ENCODE data around the gene GRIK2.
"Not testable (repeated sequence)": the region's sequence is repeated elsewhere in the genome, so short reads cannot be mapped to it uniquely, and the experiment has no call there.

GRIK2 gene

DNA sequence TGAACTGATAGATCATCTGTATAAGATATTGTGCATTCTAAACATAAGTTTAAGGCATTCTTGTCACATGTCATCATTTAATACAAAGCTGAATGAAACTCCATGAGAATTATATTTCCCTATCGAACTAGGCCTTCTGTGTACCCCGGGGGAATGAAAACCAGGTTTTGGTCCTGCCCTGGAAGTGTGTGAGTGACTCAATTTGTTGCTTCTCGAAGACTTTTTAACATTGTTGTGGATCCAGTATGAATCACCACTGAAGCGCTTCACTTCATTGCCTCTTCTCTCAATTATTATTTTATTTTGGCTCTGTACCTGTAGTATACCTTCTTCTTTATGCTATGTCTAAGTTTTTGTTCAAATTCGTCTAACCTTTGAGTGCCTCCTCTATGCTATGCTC, 150.8 kb downstream of the GRIK2 start:
- no peak for DNase-seq

DNA sequence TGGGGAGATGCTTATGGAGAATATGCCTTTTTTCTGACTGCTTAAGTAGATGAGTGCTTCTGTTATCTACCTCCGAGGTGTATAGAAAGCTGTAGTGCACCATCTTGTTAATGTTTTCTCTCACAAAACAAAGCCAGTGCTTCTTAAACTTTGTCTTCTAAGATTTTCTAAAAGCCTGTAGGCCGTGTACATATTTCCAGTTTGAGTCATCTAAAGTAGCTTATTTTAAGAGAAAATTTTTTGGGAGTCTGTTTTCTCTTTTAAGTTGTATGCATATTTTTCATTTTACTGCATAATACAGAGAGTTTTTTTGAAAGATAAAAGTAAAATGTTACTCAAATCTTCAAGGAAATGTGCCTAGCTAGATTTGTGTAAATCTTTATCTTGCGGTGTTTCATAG, 151.7 kb downstream of the GRIK2 start:
- no peak for DNase-seq

DNA sequence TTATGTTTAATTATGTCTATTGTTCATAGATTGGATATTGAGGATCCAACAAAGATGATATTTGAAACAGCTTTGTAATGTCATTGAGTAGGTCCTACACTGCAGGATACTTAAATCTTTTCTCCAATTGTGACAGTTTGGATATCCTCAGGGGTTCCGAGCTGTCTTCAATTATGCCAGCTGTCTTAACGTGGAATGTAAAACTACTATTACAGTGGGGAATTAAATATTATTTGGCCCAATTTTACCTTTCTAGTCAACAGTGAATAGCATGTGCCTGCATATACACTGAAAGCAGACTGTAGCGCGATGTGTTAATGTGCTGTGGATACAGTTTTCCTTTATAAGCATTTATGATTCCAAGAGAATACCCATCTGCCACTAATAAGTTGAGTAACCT, 156.9 kb downstream of the GRIK2 start:
- DNase-seq = no peak

DNA sequence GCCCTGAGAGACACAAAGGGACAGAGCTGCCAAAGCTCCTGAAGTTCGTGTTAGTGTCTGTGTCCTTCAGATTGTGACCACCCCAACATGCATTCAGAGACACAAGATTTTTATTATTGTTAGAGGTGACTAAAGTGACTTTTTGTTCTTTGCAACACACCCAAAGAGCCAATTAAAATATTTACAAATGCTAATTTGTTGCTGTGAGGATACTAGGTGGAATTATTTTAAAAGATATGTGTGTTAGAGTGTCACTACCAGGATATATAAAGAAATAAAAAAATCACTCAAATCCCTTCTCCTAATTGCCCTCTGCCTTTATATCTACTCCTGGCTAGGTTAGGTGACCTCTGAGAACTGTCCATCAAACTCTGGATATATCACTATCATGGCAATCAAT, 160.7 kb downstream of the GRIK2 start:
- DNase-seq = no peak

GRCh38 chr6:101558712-101559111, 165.2 kb downstream of the GRIK2 start:
- no peak for DNase-seq

- DNase-seq = no peak
Observed at GRCh38 chr6:101572627-101573026, 179.1 kb downstream of the GRIK2 start.

DNA sequence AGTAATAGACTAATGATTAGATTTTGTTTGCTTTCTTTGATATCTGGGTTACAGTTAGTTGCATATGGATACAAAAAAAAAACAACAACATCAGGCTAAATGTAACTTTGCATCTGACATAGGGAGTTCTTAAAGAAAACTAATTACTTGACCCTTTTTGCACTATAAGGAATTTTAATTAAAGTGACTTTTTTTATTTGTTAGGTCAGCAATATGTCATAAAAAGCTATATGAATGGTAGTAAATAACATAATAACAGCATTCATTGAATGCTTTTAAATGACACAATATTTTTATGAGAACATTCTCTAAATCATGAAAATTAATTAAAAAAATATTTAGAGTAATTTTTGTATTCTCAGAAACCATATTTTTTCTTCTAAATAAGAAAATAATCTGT, 183.6 kb downstream of the GRIK2 start:
- no peak for DNase-seq

DNA sequence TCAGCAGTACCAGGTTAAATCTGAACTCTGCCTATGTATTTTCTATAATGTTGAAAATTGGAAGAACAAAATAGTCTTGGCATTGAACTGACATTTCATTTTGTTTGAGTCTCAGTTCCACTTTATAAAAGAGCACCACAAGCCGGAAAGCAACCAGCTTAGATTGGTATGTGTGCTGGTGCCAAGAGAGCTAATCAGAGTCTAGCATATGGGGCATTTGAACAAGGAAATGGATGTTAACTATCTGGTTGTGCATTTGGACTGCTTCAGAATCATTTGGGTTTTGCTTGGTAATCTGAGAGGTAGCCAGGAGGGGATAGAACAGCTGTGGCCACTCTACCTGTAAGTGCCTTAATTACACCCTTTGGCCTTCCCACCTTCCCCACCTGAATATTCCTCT, 184.8 kb downstream of the GRIK2 start:
- DNase-seq = no peak

GRCh38 chr6:101582792-101583191, 189.3 kb downstream of the GRIK2 start:
- no peak for DNase-seq

DNA sequence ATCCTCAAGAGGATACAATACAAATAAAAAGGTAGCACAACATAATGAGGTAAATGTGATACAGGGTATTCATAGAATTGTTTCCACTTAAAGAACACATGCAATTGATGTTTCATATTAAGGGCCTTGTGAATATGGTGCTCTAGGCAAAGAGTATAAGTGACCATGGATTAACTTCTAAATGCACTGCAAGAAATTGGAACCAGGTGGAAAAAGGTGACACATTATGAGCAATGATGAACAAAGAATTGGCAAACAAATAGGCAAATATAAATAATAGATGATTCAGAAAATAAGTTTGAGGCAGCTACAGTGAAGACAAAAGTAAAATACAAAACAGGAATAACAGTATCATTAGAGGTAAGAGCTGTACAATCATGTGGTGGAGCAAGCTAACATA, 192.0 kb downstream of the GRIK2 start:
- DNase-seq = no peak

GRCh38 chr6:101588343-101588742, 194.8 kb downstream of the GRIK2 start:
- DNase-seq = no peak

DNA sequence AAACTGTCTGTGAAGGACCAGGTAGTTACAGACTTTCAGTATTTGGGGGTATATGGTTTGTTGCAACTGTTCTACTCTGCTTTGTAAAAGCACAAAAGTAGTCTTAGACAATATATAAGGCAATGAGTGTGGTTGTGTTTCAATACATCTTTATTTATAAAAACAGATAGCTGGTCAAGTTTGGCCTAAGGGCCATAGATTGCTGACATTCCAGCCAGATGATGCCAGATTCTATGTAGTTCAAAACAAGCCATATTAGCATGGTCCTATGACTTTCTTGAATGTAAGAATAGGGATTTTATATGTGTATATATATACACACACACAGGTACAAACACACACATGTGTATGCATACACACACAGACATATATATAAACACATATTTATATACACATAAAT, 201.8 kb downstream of the GRIK2 start:
- no peak for DNase-seq

- no peak for DNase-seq
Observed at GRCh38 chr6:101597693-101598092, 204.2 kb downstream of the GRIK2 start.

DNA sequence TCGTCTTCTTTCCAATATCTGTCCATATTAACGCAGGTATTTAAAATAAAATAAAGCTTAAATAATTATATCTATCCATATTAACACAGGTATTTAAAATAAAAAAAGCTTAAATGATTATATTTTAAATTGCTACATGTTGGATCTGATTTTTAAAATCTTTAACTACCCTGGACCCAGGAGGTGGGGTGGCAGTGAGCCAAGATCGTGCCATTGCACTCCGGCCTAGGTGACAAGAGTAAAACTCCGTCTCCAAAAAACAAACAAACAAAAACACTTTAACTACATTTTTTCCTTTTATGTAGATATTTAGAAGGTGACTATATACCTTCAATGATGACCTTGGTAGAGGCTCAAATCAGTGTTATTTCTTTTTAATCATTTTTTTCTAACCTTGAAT, 211.9 kb downstream of the GRIK2 start:
- no peak for DNase-seq

- DNase-seq = no peak
Observed at GRCh38 chr6:101605874-101606273, 212.4 kb downstream of the GRIK2 start.

DNA sequence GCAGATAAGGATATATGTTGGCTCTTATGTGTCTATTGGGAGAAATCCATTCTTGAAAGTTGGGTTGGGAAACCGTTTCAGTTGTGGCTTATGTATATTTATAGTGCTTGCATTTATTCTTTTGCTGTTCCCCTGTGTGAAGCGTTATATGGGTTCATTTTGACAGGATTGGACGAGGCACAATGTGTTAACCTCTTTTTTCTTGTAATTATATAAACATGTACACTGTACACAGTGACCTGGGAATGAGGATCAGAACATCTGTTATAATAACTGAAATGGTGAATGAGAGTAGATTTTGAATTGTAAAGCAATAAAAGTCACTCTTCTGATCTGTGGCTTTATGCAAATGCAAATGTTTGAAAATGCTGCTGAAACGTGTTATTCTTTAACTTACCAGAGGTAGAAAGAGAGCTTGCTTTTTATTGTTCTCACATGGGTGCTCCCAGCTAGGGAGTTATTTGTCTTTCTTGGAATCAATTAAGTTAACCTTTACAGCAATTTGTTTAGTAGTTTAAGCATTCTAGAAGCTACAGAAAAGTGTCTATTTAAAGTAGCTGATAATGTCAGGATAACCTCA, 213.7 kb downstream of the GRIK2 start:
- DNase-seq = no peak

- DNase-seq = no peak
Observed at GRCh38 chr6:101608703-101609102, 215.2 kb downstream of the GRIK2 start.

DNA sequence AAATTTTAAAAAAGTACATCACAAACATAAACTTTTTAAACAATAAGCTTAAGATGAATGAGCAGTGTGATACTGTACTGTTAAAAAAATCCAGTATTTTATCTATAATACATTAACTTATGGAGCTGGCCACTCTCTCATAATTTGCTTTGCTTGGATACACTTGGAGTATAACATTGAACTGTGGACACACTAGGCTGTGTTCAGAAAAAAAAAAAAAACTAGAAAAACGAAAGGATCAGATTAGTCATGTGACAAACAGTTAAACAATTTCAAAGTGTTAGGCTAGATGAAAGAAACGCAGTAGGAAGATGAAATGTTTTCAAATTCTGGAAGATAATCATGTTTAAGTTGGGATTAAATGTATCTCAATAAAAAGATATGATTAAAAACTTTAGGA, 220.0 kb downstream of the GRIK2 start:
- no peak for DNase-seq

DNA sequence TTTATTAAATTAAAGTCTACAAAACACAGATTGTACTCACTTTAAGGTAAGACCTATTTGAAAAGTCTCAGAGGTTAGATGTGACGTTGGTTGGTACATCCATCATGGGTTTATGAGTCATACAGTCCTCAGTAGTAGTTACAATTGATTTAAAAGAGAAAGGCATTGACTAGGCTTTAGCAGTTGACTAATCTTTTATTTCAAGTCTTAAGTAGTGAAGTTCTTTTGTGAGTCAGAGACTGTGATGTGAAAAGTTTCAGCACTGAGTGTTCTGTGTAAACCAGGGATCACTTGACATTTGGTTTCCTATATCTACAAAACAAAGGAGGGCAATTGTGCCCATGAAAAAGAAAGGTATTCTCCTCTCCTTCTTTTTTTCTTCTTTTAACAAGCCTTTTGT, 221.3 kb downstream of the GRIK2 start:
- DNase-seq = no peak

DNA sequence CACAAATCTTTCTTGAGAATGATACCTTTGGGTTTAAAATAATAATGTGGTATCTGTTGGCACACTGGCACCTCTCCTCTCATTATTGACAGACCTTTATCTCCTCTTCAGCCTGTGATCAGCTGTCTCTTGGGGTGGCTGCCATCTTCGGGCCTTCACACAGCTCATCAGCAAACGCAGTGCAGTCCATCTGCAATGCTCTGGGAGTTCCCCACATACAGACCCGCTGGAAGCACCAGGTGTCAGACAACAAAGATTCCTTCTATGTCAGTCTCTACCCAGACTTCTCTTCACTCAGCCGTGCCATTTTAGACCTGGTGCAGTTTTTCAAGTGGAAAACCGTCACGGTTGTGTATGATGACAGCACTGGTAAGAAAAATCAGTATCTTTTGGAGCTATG, 232.8 kb downstream of the GRIK2 start:
- no peak for DNase-seq

- DNase-seq = no peak
Observed at GRCh38 chr6:101630941-101631340, 237.4 kb downstream of the GRIK2 start.

GRCh38 chr6:101633081-101633480, 239.6 kb downstream of the GRIK2 start:
- no peak for DNase-seq

DNA sequence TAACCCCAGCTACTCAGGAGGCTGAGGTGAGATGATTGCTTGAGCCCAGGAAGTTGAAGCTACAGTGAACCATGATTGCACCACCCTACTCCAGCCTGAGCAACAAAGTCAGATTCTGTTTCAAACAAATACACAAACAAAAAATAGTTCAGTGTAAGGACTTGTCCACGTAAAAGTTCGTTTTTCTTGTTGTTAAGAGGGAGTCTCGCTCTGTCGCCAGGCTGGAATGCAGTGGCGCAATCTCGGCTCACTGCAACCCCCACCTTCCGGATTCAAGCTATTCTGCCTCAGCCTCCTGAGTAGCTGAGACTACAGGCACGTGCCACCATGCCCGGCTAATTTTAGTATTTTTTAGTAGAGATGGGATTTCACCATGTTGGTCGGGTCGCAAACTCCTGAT, 245.4 kb downstream of the GRIK2 start:
- DNase-seq = not testable (repeated sequence)

DNA sequence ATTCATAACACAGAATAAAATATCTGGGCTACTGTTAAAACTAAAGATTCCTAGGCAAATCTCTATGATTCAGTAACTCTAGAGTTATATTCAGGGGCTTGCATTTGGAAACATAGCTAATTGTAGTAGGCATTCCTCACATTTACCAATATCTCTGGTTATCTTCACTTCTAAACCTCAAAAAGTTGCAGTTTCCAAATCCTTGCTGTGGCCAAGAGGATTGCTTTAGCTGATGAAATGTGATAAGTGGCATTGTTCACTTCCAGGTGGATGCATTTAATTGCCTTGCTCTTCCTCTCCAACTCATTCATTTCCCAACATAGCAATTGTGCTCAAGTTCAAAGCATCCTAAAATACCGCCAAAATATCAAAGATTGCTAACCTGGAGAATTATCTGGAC, 246.6 kb downstream of the GRIK2 start:
- no peak for DNase-seq

- DNase-seq = no peak
Observed at GRCh38 chr6:101645770-101646169, 252.3 kb downstream of the GRIK2 start.
